ENCODE measurements around the gene EFNA1.
"Not testable (repeated sequence)": the region's sequence is repeated elsewhere in the genome, so short reads cannot be mapped to it uniquely, and the experiment has no call there.

Gene EFNA1

DNA sequence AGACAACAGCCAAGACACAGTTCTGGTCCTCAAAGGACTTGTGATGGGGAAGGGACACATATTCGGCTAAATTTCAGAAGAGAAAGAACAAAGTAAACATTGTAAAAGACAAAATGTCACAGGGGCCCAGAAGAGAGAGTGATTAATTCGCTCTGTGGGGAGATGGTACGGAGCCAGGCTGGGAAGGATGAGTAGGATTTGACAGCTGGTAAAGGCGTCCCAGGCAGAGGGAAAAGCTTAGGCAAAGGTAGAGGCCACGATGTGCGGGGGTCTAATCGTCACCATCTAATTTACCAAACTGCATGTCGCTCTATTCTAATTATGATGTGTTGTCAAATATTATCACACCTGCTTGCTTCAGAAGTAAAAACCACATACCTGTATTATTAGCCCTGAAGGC lies 17.3 kb upstream of the EFNA1 start:
- H3K4me1 Mint-ChIP-seq = no peaks in the 10 kb centered on the region
- H3K9me3 Mint-ChIP-seq = no peaks in the 10 kb centered on the region
- H3K36me3 Mint-ChIP-seq = no peaks in the 10 kb centered on the region

DNA sequence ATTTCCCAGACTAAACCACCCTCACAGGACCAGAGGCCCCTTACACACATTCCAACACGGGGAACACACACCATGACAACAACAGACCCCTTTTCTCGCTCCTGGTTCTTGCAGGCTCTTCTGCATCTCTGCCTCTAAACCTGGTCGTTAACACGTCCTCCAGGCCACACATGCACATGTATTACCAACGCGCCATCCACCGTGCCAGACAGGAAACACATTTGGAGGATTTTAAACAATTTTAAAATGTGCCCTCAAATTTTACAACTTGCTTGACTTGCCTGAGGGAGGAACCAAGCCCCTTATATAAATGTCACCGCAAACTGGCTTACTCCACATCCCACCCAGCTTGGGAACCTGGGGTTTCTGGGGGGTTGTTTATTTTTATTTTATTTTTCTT lies 16.9 kb upstream of the EFNA1 start:
- Mint-ChIP-seq H3K4me1 (no peaks in the 10 kb centered on the region), H3K36me3 (no peaks in the 10 kb centered on the region), H3K27ac (no peak overlapping the region), H3K27me3 (no peaks in the 10 kb centered on the region), H3K4me3 (no peak overlapping the region), H3K9me3 (no peaks in the 10 kb centered on the region)

More for the DNA sequence above, 17.3 kb upstream of the EFNA1 start:
- Mint-ChIP-seq H3K27me3 (no peaks in the 10 kb centered on the region), H3K4me3 (no peak overlapping the region), H3K27ac (no peak overlapping the region)

DNA sequence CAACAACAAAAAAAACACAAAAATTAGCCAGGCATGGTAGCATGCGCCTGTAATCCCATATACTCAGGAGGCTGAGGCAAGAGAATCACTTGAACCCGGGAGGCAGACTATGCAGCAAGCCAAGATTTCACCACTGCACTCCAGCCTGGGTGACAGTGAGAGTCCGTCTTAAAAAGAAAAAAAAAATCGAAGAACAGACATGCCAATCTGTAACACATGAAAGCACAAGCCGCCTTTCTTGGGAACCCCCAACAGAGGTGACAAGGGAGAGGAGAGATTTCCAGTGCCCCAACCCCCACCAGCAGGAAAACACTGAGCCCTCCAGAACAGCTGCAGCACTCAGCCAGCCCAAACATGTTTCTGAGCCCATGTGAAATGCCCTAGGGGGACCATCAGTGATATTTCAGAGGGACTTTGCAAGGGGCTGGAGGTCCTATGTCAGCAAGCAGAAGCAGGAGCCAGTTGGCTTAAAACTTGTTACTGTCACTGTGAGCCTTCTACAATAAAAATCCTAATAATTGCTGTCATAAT lies 14.2 kb upstream of the EFNA1 start:
- Mint-ChIP-seq H3K9me3 (no peaks in the 10 kb centered on the region), H3K36me3 (no peaks in the 10 kb centered on the region), H3K4me1 (no peaks in the 10 kb centered on the region), H3K27me3 (no peaks in the 10 kb centered on the region), H3K4me3 (no peak overlapping the region), H3K27ac (no peak overlapping the region)

DNA sequence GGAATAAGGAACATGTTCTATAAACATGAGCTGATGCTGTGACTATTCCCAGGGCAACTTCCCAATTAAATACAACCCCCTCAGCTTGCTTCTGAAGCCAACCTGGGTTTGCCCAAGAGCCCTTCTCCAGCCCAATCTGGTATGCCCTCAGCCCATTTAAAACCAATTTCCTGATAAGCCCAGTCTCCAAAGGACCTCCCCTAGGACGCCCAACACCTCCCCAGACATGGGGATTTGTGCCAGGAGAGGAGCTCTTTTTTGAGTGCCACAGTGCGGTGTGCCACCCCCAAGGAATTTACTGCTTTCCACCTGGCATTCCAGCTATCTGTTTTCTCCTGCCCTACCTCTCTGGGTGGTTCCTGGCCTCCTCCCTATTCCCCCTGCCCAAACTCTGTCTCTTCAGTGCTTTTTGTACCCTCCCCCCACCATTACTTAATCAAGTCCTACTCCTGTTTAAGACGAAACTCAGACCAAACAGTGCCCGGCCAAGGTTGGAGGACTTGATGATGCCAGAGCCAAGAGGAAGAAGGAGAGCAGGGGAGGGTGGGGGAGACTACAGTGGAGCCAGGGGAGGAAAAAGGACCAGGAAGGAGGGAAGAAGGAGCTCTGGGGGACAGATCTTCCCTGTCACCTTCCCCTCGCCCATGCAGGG lies 11.4 kb upstream of the EFNA1 start:
- no peaks in the 10 kb centered on the region for H3K4me1 Mint-ChIP-seq
- H3K27ac Mint-ChIP-seq = peak overlapping the region; percentile 60
- no peaks in the 10 kb centered on the region for H3K27me3 Mint-ChIP-seq
- H3K36me3 Mint-ChIP-seq = no peaks in the 10 kb centered on the region
- no peak overlapping the region for H3K4me3 Mint-ChIP-seq
- no peaks in the 10 kb centered on the region for H3K9me3 Mint-ChIP-seq

DNA sequence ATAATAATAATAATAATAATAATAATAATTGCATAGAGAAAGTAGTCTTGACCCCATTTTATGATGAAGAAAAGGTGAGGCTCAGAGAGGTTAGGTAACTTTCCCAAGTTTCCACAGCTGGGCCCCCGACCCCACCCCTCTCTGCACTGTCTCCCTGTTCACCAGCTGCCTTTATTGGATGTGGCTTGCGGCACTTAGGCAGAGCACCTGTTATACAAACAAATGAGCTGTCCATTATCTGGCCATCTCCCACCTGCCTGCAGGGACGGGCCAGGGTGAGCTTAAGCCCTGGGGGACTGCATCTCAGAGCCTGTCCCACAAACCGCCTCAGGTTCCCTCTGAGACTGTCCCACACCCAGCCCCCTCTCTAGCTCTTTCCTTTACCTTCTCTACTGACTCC lies 10.1 kb upstream of the EFNA1 start:
- Mint-ChIP-seq H3K27ac (no peak overlapping the region), H3K27me3 (no peaks in the 10 kb centered on the region)

DNA sequence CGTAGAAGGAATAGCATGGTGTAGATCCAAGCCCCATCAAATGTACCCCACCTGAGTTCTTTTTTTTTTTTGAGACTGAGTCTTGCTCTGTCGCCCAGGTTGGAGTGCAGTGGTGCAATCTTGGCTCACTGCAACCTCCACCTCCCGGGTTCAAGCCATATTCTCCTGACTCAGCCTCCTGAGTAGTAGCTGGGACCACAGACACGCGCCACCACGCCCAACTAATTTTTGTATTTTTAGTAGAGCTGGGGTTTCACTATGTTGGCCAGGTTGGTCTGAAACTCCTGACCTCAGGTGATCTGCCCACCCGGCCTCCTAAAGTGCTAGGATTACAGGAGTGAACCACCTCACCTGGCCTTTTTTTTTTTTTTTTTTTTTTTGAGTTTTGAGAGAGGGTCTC lies 9.6 kb upstream of the EFNA1 start:
- not testable (repeated sequence) for H3K4me3 Mint-ChIP-seq, H3K36me3 Mint-ChIP-seq, H3K9me3 Mint-ChIP-seq, H3K27me3 Mint-ChIP-seq, H3K27ac Mint-ChIP-seq, H3K4me1 Mint-ChIP-seq

More for the DNA sequence above, 10.1 kb upstream of the EFNA1 start:
- no peaks in the 10 kb centered on the region for H3K36me3 Mint-ChIP-seq
- no peak overlapping the region for H3K4me3 Mint-ChIP-seq
- H3K9me3 Mint-ChIP-seq = no peaks in the 10 kb centered on the region
- H3K4me1 Mint-ChIP-seq = no peaks in the 10 kb centered on the region

DNA sequence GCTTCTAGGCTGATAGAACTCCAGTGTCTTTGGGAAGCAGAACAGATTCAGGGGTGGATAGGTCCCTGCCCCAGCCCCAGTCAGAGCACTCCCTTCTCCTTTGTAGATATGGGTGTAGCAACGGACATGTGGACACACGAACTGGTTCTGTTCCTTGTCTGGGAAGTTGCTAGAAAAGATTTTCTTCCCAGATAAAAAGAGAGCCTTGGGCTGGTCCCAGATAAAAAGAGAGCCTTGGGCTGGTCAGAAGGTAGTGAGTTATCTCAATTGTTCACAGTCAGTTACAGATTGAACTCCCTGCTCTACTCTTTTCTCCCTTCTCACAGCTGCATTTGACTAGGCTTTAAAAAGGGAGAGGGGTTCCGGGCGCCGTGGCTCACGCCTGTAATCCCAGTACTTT lies 7.4 kb upstream of the EFNA1 start:
- Mint-ChIP-seq H3K4me3 (no peak overlapping the region), H3K9me3 (no peaks in the 10 kb centered on the region), H3K27ac (no peak overlapping the region), H3K27me3 (no peaks in the 10 kb centered on the region), H3K36me3 (no peaks in the 10 kb centered on the region), H3K4me1 (no peaks in the 10 kb centered on the region)

DNA sequence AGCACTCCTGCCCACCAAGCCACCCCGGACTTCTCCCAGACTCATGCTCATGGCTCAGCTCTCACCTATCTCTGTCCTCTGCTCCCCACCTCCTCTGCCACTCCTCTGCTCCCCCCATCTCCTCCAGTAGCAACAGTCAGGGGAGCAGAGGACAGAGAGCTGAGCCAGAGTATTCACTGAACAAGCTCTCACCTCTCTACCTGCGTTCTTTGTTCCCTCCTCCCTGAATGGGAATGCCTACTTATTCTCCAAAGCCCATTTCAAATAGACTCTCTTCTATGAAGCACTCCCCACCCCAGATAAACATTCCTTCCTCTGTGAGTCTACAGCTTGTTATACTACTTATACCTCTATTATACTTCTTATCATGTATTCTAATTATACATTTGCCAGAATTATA lies 6.4 kb upstream of the EFNA1 start:
- Mint-ChIP-seq H3K9me3 (no peaks in the 10 kb centered on the region), H3K4me1 (no peaks in the 10 kb centered on the region), H3K36me3 (no peaks in the 10 kb centered on the region), H3K27ac (no peak overlapping the region), H3K27me3 (no peaks in the 10 kb centered on the region), H3K4me3 (no peak overlapping the region)

DNA sequence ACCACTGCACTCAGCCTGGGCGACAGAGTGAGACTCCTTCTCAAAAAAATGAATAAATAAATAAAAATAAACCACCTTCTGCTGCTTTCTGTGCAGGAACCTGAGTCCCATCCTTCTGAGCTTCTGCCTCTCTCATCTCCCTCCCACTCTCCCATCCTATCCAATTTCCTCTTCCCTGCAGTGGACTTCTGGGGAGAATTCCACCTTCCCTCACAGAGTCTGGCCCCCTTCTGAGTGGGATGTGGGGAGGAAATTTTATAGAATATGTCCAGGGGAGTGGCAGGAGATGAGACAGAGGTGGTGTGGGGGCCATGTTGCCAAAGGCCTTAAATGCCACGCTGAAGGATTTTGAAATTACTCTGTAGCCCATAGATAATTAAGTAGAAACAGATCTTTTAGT lies 5.4 kb upstream of the EFNA1 start:
- Mint-ChIP-seq H3K9me3 (no peaks in the 10 kb centered on the region), H3K27me3 (no peaks in the 10 kb centered on the region), H3K36me3 (no peaks in the 10 kb centered on the region), H3K4me3 (no peak overlapping the region), H3K4me1 (peaks cover 6% of the 10 kb centered on the region), H3K27ac (no peak overlapping the region)

DNA sequence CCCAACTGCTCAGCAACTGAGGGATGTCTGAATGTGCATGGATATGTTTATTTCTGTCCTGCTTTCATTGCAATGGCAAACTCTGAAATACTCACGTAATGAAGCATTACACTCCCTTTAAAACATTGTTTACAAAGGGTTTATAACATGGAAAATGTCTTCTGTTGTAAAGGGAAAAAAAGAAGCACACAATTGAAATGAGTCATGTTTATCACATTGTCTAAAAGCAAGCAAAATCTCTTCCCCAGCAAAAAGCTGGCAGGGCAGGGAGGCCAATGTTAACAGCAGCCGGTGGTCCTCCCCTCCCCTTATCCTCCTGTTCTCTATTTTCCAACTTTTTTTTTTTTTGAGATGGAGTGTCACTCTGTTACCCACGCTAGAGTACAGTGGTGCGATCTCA lies 3.9 kb upstream of the EFNA1 start:
- H3K27ac Mint-ChIP-seq = no peak overlapping the region
- H3K27me3 Mint-ChIP-seq = no peaks in the 10 kb centered on the region
- H3K4me3 Mint-ChIP-seq = no peak overlapping the region
- no peaks in the 10 kb centered on the region for H3K36me3 Mint-ChIP-seq
- H3K4me1 Mint-ChIP-seq = peaks cover 17% of the 10 kb centered on the region
- H3K9me3 Mint-ChIP-seq = no peaks in the 10 kb centered on the region

DNA sequence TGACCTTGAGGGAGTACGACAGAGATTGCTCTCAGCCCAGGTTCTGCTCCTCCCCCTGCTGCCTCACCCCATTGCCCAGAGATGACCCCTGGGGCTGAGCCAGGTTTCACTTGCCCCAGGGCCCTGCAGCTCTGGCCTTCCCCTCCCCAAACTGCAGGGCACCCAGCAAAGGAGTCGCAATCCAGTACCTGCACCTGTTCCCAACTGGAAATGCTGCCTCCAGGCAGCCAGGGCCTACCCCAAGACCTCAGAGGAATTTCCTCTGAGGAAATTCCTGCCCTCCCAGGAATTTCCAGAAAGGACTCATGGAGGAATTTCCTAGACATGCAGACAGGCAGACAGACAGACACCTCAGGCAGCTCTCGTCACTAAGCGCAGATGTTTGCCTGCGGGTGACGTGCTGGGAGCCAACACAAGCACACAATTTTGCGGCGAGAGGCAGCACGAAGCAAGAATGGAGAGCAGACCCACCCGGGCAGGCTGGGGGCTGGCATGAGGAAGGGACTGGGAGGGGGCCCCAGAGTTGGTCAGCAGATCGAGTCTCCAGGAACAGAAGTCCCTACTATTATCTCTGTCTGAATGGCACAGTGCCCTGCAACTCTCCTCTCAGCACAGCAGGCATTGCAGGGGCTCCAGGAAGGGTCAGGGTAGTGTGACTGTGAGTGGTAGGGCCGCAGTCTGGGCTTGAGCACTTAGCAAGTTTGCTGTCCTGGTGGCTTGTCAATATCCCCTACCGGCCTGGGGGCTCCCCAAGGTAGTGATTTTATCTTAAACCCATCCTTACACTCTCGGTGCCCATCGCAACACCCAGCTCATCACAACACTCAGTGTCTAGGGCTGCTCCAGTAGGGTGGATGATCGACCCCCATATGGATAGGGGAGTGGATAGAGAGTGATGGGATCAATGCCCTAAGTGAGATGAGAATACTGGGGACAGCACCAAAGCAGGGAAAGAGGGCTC lies 2.9 kb upstream of the EFNA1 start:
- Mint-ChIP-seq H3K4me3 (no peak overlapping the region), H3K9me3 (no peaks in the 10 kb centered on the region), H3K27ac (no peak overlapping the region), H3K27me3 (no peaks in the 10 kb centered on the region), H3K4me1 (peaks cover 26% of the 10 kb centered on the region), H3K36me3 (no peaks in the 10 kb centered on the region)

DNA sequence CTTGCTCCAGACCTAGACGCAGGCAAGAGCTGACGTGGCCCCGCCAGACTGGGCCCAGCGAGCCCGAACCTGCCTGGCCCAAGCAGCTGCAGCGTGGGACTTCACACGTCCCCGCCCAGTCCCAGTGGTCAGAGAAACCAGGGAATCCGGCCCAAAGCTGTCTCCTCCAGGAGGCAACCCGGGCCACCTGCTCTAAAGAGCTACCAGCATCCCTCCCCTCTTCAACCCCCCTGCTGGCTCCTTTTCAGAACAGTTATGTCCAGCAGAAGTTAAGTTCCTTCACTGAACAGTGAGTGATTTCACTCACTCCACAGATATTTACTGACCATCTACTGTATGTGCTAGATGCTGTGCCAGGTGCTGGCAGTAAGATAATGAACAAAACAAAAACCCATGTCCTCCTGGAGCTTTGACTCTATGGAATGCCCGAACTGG lies 2.1 kb upstream of the EFNA1 start:
- no peaks in the 10 kb centered on the region for H3K27me3 Mint-ChIP-seq
- H3K4me1 Mint-ChIP-seq = peaks cover 31% of the 10 kb centered on the region
- H3K36me3 Mint-ChIP-seq = no peaks in the 10 kb centered on the region
- no peaks in the 10 kb centered on the region for H3K9me3 Mint-ChIP-seq
- peak overlapping the region; percentile 51 for H3K27ac Mint-ChIP-seq
- H3K4me3 Mint-ChIP-seq = no peak overlapping the region

DNA sequence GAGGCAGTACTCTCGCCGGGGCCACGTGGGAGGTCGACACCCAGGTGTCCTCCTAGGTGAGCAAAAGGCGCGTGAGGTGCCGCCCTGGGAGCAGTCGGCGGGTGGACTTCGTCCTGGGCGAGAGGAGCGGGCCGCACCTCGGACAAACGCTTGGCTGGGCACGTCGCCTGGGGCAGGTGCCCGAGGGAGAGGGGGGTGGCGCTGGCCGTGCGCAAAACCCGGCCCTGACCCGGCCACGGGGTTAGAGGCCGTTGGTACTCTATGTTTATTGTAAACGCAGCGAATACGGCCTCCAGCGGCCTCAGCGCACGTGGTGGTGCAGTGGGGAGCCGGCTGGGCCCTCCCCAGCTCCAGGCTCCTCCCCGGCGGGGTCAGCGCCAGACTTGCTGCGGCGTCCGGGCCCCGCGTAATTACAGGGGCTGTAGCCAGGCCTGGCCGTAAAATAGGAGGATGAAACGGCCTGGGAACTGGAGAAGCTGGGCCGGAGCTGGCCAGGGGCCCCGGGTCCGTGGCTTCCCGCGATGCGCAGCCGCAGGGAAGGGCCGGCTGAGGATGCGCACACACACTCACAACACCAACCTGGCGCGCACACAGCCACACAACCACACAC lies 1.6 kb upstream of the EFNA1 start:
- Mint-ChIP-seq H3K36me3 (no peaks in the 10 kb centered on the region), H3K9me3 (no peaks in the 10 kb centered on the region), H3K4me3 (peak overlapping the region; percentile 17), H3K27ac (peak overlapping the region; percentile 51), H3K4me1 (peaks cover 37% of the 10 kb centered on the region), H3K27me3 (no peaks in the 10 kb centered on the region)

DNA sequence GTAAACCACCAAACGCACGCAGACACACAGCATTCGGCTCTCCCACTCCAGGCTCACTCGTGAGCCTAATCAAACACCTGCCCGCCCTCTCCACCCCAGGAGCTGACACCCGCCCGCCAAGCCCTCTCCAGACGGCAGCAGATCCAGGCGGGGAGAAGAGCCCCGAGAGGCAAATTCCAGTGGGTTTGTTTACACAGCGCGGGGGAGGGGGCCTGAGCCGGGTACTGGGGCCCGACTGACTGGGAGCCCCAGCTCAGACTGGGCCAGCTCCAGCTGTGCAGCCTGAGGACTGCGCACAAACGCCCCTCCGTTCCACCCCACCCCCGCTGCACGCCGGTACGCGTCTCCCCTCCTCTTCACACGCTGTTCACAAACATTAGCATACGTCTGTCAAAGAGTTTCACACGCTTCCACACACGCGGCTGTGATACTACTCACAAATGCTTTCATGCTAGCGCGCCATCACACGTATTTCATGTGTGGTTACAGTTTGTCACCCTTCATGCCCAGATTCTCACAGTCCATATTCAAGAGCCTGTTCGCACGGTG lies 1.0 kb upstream of the EFNA1 start:
- no peaks in the 10 kb centered on the region for H3K27me3 Mint-ChIP-seq
- no peak overlapping the region for H3K27ac Mint-ChIP-seq
- no peaks in the 10 kb centered on the region for H3K36me3 Mint-ChIP-seq
- no peaks in the 10 kb centered on the region for H3K9me3 Mint-ChIP-seq
- peak overlapping the region; percentile 86 for H3K4me3 Mint-ChIP-seq
- H3K4me1 Mint-ChIP-seq = peaks cover 37% of the 10 kb centered on the region

DNA sequence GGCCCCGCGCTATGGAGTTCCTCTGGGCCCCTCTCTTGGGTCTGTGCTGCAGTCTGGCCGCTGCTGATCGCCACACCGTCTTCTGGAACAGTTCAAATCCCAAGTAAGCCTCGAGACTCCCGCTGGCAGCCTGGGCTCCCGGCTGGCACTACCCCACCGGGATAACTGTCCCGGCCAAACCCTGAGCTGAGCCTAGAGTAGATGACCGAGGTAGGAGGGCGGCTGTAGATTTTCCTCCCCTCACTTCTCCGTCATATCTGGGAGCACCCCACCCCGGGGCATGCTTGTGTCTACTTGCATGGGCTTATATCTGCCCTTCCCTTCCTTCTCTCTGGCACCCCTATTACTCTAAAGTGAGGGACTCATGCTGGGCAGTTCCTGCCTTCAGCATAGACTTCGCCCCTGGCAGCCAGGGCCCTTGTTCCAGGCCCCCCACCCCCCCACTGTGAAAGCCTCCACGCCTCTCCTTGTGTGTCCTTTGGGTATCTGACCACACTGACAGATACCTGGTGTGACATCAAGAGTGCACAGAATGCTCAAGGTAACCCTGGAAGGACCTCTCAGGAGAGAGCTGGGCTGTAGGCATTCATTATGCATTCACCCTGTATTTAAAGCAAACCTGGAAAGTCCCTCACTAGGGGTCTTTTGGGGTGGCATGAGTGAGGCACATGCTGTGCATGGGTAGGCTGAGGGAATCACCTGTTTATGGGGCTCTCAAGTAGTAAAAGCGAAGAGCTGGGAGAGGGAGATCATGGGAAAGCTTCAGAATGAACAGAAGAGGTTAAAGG lies 485 bp downstream of the EFNA1 start:
- H3K4me1 Mint-ChIP-seq = peaks cover 37% of the 10 kb centered on the region
- peak overlapping the region; percentile 84 for H3K4me3 Mint-ChIP-seq
- peak overlapping the region; percentile 91 for H3K27ac Mint-ChIP-seq
- H3K9me3 Mint-ChIP-seq = no peaks in the 10 kb centered on the region
- no peaks in the 10 kb centered on the region for H3K27me3 Mint-ChIP-seq
- H3K36me3 Mint-ChIP-seq = no peaks in the 10 kb centered on the region
